HG02973 (cell line): ENCODE measurements around the gene TPK1.
"Not testable (repeated sequence)": the region's sequence is repeated elsewhere in the genome, so short reads cannot be mapped to it uniquely, and the experiment has no call there.

Experiments used
- ATAC-seq: cut with Tn5 transposase; IDR thresholded peaks from one replicate; pipeline ENCODE4 v1.9.1; 2021; ENCODE audit warnings: moderate library complexity; ENCODE audit not compliant: unreplicated experiment

The TPK1 gene

GRCh38 chr7:144824360-144824759 lies 11.5 kb downstream of the TPK1 start:
- no peak for ATAC-seq

DNA sequence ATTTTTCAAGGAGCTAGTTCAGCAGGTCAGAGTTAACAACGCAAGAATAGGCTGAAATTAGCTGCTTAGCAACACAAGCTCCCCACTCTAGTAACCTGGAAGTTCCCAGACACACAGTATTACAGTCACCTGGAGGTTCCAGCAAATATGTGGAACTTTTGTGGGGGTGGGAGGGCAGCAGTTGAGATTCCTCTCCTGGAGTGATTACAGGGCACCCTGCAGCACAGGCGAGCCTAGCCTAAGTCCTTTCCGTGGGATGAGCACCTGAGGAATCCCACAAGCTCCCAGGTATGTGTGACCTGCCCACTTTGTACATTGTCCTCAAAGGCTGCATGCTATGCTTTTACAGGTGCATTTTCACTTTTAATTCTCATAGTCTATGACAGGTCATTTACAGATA lies 13.6 kb downstream of the TPK1 start:
- no peak for ATAC-seq

- peak; percentile 41 for ATAC-seq
Measured at GRCh38 chr7:144821067-144821466, 14.8 kb downstream of the TPK1 start.

- ATAC-seq, result no peak
Measured at GRCh38 chr7:144820552-144820951, 15.3 kb downstream of the TPK1 start.

- ATAC-seq, result no peak
Measured at GRCh38 chr7:144819566-144819965, 16.3 kb downstream of the TPK1 start.

GRCh38 chr7:144818511-144818910 lies 17.3 kb downstream of the TPK1 start:
- peak; percentile 59 for ATAC-seq

GRCh38 chr7:144817001-144817400 lies 18.9 kb downstream of the TPK1 start:
- no peak for ATAC-seq

- ATAC-seq, result no peak
Measured at GRCh38 chr7:144814299-144814698, 21.6 kb downstream of the TPK1 start.

DNA sequence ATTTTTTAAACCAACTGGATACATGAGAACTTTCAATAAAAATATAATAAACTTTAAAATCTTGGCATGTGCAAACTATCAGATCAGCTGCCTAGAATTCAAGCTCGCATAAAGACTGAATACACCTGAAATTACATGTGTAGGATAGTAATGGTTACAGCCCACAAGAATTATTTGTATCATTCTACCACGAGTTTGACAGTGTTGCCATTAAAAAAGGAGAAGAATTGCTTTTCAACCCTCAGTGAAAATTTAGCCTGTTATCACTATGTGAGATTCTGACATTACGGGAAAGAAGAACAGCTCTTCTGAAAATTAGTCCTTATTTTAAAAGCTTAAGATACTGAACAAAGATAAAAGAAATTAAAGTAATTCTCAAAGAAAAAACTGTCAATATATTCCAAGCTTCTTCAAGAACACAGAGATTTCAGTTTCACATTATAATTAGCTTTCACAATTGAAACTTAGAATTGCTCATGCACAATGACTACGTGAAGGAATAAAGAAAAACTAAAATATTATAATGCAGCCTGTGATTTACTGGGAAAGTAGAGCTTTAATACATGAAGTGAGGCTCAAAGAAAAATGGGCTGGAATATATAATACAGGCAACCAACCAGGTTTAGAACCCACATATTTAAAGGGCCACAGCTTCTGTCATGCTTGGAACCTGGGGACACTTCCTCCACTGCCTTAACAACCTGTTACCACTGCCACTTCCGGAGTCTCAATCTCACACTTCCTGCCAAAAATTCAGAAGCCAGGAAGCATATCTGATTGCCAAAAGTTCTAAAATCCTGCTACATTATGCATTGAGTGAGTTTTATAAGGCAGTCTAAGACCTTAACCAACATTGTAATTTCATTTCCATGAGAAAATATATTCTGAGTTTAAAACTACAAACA lies 23.2 kb downstream of the TPK1 start:
- ATAC-seq, result peak; percentile 94

DNA sequence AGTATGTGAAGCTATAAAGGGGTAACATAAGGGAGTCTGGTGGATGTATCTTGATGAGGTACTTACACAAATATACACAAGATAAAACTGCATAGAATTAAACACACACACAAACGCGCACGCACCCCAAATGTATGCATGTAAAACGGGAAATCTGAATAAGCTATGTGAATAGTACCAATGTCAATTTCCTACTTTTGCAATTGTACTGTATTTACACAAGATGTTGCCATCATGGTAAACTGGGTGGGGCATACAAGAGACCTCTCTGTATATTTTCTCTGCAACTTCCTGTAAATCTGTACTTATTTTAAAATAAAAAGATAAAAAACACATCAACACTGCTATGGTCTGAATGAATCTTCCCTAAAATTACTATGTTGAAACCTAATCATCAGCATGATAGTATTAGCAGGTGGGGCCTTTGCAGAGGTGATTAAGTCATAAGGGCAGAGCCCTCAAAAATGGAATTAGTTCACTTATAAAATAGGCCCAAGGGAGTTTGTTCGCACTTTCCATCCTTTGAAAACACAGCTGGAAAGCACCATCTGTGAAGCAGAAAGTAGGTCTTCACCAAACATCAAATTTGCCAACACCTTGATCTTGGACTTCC lies 30.1 kb downstream of the TPK1 start:
- ATAC-seq, result no peak

- ATAC-seq, result not testable (repeated sequence)
Measured at GRCh38 chr7:144800678-144801436, 35.0 kb downstream of the TPK1 start.

DNA sequence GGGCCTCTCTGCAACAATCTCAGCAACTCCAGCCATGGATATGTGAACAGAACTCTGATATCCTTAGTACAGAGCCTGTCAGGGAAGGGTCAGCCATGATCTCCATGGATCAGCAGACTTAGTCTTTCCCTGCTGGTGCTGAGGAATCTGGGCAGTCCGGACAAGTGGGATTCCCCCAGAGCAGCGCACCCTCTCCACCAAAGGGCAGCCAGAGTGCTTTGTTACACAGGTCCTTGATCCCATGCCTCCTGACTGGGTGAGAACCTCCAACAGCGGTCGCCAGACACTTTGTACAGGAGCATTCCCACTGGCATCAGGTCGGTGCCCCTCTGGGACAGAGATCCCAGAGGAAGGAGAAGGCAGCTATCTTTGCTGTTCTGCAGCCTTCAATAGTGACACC lies 38.9 kb downstream of the TPK1 start:
- ATAC-seq, result no peak

- no peak for ATAC-seq
Measured at GRCh38 chr7:144792050-144792449, 43.8 kb downstream of the TPK1 start.

DNA sequence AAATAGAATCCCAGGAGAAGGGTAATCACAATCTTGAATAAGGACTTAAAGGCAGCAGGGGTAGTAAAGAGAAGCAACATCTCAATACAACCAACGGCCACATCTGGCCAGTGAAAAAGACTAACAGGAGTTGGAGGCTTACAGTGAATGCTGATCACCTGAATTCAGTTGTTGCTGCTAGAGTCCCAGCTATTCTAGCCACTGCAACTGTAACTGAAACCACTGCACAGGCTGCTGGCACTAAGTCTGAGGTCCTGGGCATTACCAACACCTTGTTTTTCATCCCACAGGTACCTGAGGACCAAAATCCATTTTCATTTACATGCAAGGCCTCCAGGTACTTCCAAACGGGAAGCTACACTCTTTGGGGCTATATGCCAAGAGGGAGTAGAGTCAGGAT lies 44.4 kb downstream of the TPK1 start:
- ATAC-seq, result no peak

- no peak for ATAC-seq
Measured at GRCh38 chr7:144787127-144787526, 48.7 kb downstream of the TPK1 start.

GRCh38 chr7:144786522-144786921 lies 49.3 kb downstream of the TPK1 start:
- no peak for ATAC-seq

GRCh38 chr7:144786079-144786478 lies 49.8 kb downstream of the TPK1 start:
- ATAC-seq, result no peak

- ATAC-seq, result no peak
Measured at GRCh38 chr7:144785521-144785920, 50.3 kb downstream of the TPK1 start.

DNA sequence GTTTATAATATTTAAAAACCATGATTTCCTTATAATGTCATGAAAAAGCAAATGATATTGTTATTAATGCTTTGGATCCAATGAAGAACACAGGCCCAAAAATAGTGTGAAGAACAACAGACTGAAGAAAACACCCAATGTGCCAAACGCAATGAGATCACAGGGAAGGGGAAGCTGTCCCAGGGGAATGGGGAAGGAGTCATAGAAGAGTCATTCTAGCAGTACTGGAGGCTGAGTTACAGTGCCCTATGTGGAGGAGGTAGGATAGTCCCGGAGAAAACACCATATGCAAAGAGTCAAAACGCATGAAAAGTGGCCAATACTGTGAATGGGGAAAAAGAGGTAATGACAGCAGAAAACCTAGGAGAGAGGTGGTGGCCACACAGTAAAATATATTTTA lies 50.9 kb downstream of the TPK1 start:
- no peak for ATAC-seq

- no peak for ATAC-seq
Measured at GRCh38 chr7:144784441-144784840, 51.4 kb downstream of the TPK1 start.

GRCh38 chr7:144782883-144783282 lies 53.0 kb downstream of the TPK1 start:
- no peak for ATAC-seq
